Uterus (tissue), 4 donors: ENCODE results near the gene EYS. TPM values are rescaled to one million over a fixed set of nuclear protein-coding genes. Genes with fewer than 3 reads are reported as not detected.

Experiments
- DNase-seq, 2 donors: peaks; one replicate each; pipeline ENCODE4 v3.0.0-alpha.2; 2019 to 2020
- H3K27ac ChIP-seq, 2 donors: fragments of 200-600 bp; sonication (generic); 1 replicate in 1 of 2; 2 replicates in 1 of 2; pipeline ENCODE4 v1.5.1; 2016 to 2018
- H3K27me3 ChIP-seq, 2 donors: fragments of 200-600 bp; sonication (generic); one replicate each; pipeline ENCODE4 v1.5.1; 2018 to 2019; ENCODE audit warnings: control low read depth in 1 of 2
- H3K36me3 ChIP-seq, 2 donors: fragments of 200-600 bp; sonication (generic); one replicate each; pipeline ENCODE4 v1.5.1; 2019; ENCODE audit warnings: control low read depth in 1 of 2
- H3K4me1 ChIP-seq, 2 donors: fragments of 200-600 bp; sonication (generic); one replicate each; pipeline ENCODE4 v1.5.1; 2018 to 2019; ENCODE audit warnings: control low read depth in 1 of 2
- H3K4me3 ChIP-seq, 2 donors: fragments of 200-600 bp; sonication (generic); 1 replicate in 1 of 2; 2 replicates in 1 of 2; pipeline ENCODE4 v1.5.1; 2018 to 2019; ENCODE audit warnings: mild to moderate bottlenecking in 1 of 2
- H3K9me3 ChIP-seq, 2 donors: fragments of 200-600 bp; sonication (generic); one replicate each; pipeline ENCODE4 v1.5.1; 2019; ENCODE audit warnings: control low read depth in 1 of 2
- POLR2A ChIP-seq, 2 donors: fragments of 450-650 bp; IDR thresholded peaks; one replicate each; pipeline ENCODE4 v1.6.1; 2016; ENCODE audit warnings: antibody characterized with exemption in 2 of 2, mild to moderate bottlenecking in 1 of 2, moderate library complexity in 1 of 2
- intact Hi-C: fragments of 100-400 bp; cut with DNase I; formaldehyde crosslinking; loops from one replicate; pipeline ENCODE4 v1.15.1; 2023; ENCODE audit warnings: low total_unique reads
- total RNA-seq, 4 donors: library from RNA; depleted of rRNA in 3 of 4; stranded (reverse); fragments of >200 nt in 3 of 4; gene quantifications; one replicate each; pipeline versions ENCODE4 v1.1.0 to v1.2.4, GENCODE V29; 2014 to 2023
- TF ChIP-seq, protein P1 (sequence below), 4 experiments: fragments of 200-600 bp in 2 of 4; fragments of 450-650 bp in 2 of 4; sonication (generic) in 2 of 4; IDR thresholded peaks; one replicate each; pipeline ENCODE4 v1.5.1; 2016 to 2019; ENCODE audit warnings: antibody characterized with exemption in 4 of 4, mild to moderate bottlenecking in 2 of 4, moderate library complexity in 1 of 4
- donor health status: DM: yes; HTN: yes; CAD: no.

EYS gene
- total RNA-seq, 4 donors from 2014 or later, result 1.3 TPM; not detected in 3

DNA sequence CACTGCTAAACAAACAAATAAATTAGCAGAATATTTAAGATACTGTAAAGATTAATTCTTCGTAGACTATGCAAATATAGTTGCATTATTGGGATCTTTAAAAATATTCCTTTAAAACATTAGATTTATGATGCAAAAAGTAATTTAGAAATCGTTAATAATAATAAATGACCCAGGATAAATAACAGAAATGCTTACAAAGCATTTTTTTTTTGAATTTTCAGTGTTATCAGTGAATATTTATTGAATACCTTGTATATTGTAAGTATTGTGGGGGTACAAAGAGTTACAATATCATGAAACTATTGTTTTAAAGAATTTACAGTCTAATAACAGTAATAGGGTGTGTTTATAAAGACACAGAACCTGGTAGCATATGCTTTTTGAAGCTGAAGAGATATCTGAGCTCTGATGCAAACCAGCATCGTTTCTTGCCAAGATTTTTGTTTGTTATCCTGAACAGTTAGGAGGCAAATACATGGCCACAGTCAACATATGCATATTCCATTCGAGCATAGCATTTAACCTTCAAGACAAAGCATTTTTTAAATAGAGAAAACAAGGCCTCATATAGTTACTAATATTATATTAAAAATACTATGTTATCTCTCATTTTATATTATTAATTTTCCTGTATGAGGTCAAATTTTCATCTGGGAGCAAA lies 1584.2 kb downstream of the EYS start:
- Histone ChIP-seq H3K27ac (peak overlapping the region in 1 of 2 donors; percentile 57), H3K36me3 (no peaks in the 10 kb centered on the region), H3K9me3 (no peaks in the 10 kb centered on the region), H3K4me1 (no peaks in the 10 kb centered on the region), H3K27me3 (no peaks in the 10 kb centered on the region), H3K4me3 (no peak overlapping the region)
- no peak for DNase-seq
- TF ChIP-seq, protein P1, sequence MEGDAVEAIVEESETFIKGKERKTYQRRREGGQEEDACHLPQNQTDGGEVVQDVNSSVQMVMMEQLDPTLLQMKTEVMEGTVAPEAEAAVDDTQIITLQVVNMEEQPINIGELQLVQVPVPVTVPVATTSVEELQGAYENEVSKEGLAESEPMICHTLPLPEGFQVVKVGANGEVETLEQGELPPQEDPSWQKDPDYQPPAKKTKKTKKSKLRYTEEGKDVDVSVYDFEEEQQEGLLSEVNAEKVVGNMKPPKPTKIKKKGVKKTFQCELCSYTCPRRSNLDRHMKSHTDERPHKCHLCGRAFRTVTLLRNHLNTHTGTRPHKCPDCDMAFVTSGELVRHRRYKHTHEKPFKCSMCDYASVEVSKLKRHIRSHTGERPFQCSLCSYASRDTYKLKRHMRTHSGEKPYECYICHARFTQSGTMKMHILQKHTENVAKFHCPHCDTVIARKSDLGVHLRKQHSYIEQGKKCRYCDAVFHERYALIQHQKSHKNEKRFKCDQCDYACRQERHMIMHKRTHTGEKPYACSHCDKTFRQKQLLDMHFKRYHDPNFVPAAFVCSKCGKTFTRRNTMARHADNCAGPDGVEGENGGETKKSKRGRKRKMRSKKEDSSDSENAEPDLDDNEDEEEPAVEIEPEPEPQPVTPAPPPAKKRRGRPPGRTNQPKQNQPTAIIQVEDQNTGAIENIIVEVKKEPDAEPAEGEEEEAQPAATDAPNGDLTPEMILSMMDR (IDR thresholded peaks at IDR 0.05), result no peak
- no peak for TF ChIP-seq POLR2A (IDR thresholded peaks at IDR 0.05)
- intact Hi-C loops, result no loop called here

DNA sequence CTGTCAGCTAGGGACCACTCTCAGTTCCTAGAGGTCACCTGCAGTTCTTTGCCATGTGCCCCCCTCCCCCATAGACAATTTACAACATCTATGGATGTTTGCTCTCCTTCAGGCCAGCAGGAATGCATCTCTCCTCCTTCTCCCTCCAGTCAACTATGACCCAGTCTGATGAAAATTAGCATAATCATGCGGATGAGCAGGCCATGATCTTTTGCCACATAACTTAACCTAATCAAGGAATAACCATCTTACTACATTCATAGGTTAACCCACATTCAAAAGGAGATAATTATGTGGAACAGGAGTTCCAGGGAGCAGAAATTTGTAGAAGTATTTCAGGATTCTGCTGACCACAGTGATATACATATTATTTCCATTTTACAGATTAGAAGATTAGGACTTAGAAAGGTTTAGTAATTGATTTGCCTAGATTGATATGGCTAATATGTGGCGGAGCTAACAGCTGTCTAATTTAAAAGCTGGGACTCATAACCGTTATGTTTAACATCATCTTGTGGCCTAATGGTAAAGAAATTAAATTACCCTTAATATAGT lies 1585.9 kb downstream of the EYS start:
- Histone ChIP-seq H3K36me3 (no peaks in the 10 kb centered on the region), H3K9me3 (no peaks in the 10 kb centered on the region), H3K4me3 (no peak overlapping the region), H3K27me3 (no peaks in the 10 kb centered on the region), H3K4me1 (no peaks in the 10 kb centered on the region), H3K27ac (no peak overlapping the region)
- intact Hi-C loops, result no loop called here
- DNase-seq, result no peak
- no peak for TF ChIP-seq POLR2A (IDR thresholded peaks at IDR 0.05)
- TF ChIP-seq, protein P1 (IDR thresholded peaks at IDR 0.05), result no peak

DNA sequence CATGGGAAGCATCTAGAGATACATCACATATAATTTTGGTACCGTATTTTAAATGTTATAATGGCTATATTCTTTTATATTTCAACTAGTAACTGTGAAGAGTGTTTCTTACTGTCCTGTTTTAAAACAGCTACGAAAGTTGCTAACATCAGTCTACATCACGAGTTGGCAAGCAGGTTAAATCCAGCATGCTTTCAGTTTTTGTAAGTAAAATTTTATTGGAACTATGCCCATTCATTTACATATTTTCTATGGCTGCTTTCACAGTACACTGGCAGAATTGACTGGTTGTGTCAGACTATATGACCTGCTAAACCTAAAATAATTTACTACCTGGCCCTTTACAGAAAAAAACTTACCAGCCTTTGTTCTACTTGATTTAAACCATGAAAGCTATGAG lies 1593.3 kb downstream of the EYS start:
- Histone ChIP-seq H3K36me3 (no peaks in the 10 kb centered on the region), H3K4me3 (no peak overlapping the region), H3K4me1 (no peaks in the 10 kb centered on the region), H3K27me3 (no peaks in the 10 kb centered on the region), H3K27ac (no peak overlapping the region), H3K9me3 (no peaks in the 10 kb centered on the region)
- DNase-seq, result no peak
- TF ChIP-seq POLR2A (IDR thresholded peaks at IDR 0.05), result no peak
- TF ChIP-seq, protein P1 (IDR thresholded peaks at IDR 0.05), result no peak
- intact Hi-C loops, result no loop called here

DNA sequence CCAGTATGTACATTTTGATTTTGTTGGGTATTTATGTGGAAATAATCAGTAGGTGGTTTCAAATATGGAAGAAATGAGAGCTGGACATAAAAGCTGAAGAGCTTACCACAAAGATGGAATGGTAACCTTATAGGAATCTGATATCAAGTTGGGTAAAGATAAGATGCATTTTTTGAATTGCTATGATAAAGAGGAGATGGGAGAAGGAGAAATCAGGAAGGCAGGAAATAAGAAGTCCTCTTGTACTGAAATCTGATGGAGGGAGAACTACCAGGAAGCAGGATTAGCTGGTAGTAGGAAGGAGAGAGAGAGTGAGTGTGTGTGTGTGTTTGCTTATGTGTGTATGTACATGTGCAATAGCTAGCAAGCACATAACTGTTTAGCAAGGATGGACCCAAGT lies 1603.0 kb downstream of the EYS start:
- H3K9me3 ChIP-seq, result no peaks in the 10 kb centered on the region
- intact Hi-C loops, result no loop called here
- H3K4me3 ChIP-seq, result no peak overlapping the region
- H3K27me3 ChIP-seq, result no peaks in the 10 kb centered on the region
- no peaks in the 10 kb centered on the region for H3K4me1 ChIP-seq
- H3K27ac ChIP-seq, result no peak overlapping the region
- no peaks in the 10 kb centered on the region for H3K36me3 ChIP-seq
- no peak for TF ChIP-seq POLR2A (IDR thresholded peaks at IDR 0.05)
- TF ChIP-seq, protein P1 (IDR thresholded peaks at IDR 0.05), result no peak
- DNase-seq, result no peak

DNA sequence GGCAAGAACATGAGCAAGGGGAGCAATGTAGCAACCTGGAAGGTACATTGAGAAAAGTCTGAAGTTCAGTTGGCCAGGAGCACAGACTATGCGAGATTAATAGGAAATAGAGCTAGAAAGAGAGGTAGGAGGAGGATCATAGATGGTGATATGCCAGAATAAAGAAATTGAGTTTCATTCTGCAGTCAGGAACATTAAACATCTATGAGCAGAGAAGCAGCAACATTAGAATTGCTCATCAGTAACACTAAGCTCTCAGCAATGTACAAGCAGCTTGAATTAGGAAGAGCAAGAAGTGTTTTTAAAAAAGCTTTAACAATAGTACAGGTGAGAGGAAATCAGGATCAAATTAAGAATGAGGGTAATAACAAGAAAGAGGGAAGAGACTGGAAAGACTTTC lies 1603.5 kb downstream of the EYS start:
- H3K4me1 ChIP-seq, result no peaks in the 10 kb centered on the region
- H3K36me3 ChIP-seq, result no peaks in the 10 kb centered on the region
- H3K9me3 ChIP-seq, result no peaks in the 10 kb centered on the region
- no peak overlapping the region for H3K27ac ChIP-seq
- intact Hi-C loops, result no loop called here
- no peaks in the 10 kb centered on the region for H3K27me3 ChIP-seq
- TF ChIP-seq, protein P1 (IDR thresholded peaks at IDR 0.05), result no peak
- TF ChIP-seq POLR2A (IDR thresholded peaks at IDR 0.05), result no peak
- H3K4me3 ChIP-seq, result no peak overlapping the region
- DNase-seq, result no peak
